ENCODE data around the gene SKA2.

The SKA2 gene

DNA sequence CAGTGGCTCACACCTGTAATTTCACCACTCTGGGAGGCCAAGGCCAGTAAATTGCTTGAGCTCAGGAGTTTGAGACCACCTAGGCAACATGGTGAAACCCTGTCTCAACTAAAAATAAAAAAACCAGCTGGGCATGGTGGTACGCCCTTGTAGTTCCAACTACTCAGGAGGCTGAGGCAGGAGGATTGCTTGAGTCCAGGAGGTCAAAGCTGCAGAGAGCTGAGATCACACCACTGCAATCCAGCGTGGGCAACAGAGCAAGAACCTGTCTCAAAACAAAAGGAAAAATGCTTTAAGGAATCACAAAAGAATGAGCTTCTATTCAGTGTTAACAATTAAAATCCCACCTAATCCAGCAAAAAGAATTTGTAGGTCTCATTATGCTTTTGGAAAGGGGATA, 6.5 kb upstream of the SKA2 start:
- Histone ChIP-seq H3K27ac (no peak overlapping the region), H3K36me3 (no peaks in the 10 kb centered on the region), H3K4me1 (ENCODE audit: control insufficient read depth in 1 of 2, insufficient read depth in 1 of 2, low read depth in 1 of 2, low read length in 1 of 2) (peaks cover 3% of the 10 kb centered on the region in 2 experiments), H3K4me3 (ENCODE audit: low read depth in 1 of 2, low read length in 1 of 2) (no peak overlapping the region), H3K9me3 (no peaks in the 10 kb centered on the region), H3K27me3 (no peaks in the 10 kb centered on the region)
- TF ChIP-seq, protein P1, sequence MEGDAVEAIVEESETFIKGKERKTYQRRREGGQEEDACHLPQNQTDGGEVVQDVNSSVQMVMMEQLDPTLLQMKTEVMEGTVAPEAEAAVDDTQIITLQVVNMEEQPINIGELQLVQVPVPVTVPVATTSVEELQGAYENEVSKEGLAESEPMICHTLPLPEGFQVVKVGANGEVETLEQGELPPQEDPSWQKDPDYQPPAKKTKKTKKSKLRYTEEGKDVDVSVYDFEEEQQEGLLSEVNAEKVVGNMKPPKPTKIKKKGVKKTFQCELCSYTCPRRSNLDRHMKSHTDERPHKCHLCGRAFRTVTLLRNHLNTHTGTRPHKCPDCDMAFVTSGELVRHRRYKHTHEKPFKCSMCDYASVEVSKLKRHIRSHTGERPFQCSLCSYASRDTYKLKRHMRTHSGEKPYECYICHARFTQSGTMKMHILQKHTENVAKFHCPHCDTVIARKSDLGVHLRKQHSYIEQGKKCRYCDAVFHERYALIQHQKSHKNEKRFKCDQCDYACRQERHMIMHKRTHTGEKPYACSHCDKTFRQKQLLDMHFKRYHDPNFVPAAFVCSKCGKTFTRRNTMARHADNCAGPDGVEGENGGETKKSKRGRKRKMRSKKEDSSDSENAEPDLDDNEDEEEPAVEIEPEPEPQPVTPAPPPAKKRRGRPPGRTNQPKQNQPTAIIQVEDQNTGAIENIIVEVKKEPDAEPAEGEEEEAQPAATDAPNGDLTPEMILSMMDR (IDR thresholded peaks at IDR 0.05), result no peak

DNA sequence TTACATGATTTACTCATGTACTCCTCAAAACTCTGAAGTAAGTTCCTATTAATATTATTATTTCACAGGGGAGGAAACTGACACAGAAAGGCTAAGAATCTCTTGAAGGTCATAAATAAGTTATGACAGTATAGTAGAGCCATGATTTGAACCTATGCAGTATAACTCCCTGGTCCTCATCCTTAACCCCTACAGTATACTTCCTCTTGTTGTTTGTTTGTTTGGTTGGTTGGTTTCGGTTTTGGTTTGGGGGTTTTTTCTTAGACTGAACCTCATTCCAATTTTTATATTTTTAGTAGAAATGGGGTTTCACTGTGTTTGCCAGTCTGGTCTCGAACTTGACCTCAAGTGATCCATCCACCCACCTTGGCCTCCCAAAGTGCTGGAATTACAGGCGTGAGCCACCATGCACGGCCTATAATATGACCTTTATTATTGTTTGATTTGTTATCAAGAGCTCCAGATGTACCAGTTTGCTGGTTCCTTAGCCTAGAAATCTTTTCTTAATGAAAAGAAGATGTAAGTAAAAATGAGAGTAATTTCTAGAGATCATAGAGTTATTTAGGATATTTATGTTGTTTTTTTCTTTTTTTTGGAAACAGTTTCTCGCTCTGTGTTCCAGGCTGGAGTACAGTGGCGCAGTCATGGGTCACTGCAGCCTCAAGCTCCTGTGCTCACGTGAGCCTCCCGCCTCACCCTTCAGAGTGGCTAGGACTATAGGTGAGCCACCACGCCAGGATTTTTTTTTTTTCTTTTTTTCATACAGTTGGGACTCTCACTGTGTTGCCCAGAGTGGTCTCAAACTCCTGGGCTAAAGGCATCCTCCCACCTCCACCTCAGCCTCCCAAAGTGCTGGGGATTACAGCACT, 5.4 kb upstream of the SKA2 start:
- Histone ChIP-seq H3K27ac (peak overlapping the region; percentile 32), H3K9me3 (no peaks in the 10 kb centered on the region), H3K4me1 (ENCODE audit: control insufficient read depth in 1 of 2, insufficient read depth in 1 of 2, low read depth in 1 of 2, low read length in 1 of 2) (peaks cover 10 to 13% of the 10 kb centered on the region in 2 experiments), H3K36me3 (no peaks in the 10 kb centered on the region), H3K4me3 (ENCODE audit: low read depth in 1 of 2, low read length in 1 of 2) (no peak overlapping the region), H3K27me3 (no peaks in the 10 kb centered on the region)
- TF ChIP-seq, protein P1 (IDR thresholded peaks at IDR 0.05), result no peak

DNA sequence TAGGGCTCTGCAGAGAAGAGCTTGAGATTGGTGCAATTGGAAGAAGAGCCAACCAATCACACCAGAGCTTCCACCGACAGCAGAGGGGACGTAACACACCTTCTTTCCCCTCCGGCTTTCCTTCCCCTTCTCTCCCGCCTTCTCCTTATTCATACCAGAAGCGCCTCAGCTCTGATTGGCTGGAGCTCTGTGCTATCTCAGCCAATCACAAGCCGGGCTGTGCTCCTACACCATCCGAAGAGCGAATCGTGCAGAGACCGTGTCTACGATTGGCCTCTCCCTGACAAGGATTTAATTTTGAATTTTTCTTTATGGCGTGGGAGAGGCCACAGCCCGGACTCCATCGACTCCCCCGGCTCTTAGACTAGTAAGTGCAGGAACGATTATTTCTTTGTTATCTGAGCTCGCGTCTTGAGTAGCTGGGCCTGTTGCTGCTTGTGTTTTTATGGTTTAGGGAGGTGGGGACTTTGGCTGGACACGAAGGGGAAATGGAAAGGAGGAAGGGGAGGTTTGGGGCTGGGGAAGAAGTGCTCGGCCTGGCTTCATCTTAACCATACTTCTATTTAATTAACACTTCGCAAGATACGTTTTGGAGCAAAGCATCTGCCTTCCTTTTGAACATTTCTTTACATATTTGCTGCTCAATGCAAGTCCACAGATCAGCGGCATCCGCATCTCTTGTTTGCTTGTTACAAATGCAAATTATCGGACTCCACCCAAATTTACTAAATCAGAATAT, 622 bp upstream of the SKA2 start, which contains the start of gene PRR11:
Gene PRR11 (plus strand): TSS at position 308 of the 739 bp plus-strand sequence. CDS start 14,007 bp downstream, outside the sequence.
- Histone ChIP-seq H3K36me3 (no peaks in the 10 kb centered on the region), H3K4me3 (ENCODE audit: low read depth in 1 of 2, low read length in 1 of 2) (peak within 1 kb of the TSS; percentile 92 to 98), H3K27ac (peak within 1 kb of the TSS; percentile 75), H3K4me1 (ENCODE audit: control insufficient read depth in 1 of 2, insufficient read depth in 1 of 2, low read depth in 1 of 2, low read length in 1 of 2) (peaks cover 20 to 26% of the 10 kb centered on the region in 2 experiments), H3K27me3 (no peaks in the 10 kb centered on the region), H3K9me3 (no peaks in the 10 kb centered on the region)
- TF ChIP-seq, protein P1 (IDR thresholded peaks at IDR 0.05), result no peak

DNA sequence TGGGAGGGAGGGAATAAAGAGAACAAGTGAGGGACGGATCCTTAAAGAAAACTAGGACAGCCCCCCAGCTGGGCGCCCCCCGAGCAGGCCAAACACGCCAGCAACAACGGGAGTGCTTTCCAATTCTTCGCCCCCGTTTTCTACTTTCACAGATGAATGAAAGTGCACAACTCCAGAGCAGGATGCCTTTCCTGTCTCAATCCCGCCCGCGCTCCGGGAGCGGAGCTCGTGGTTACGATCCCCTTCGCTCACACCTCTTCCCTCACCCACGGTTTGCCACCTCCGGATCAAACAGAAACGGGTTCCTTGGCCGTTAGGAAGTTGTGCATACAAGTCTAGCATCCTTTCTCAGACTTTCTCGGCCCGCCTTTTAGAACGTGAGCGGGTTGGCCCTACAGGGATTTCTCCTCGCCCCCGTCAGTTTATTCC, 680 bp downstream of the SKA2 start:
- peak overlapping the region; percentile 92 to 98 for H3K4me3 ChIP-seq (ENCODE audit: low read depth in 1 of 2, low read length in 1 of 2)
- no peaks in the 10 kb centered on the region for H3K9me3 ChIP-seq
- H3K4me1 ChIP-seq (ENCODE audit: control insufficient read depth in 1 of 2, insufficient read depth in 1 of 2, low read depth in 1 of 2, low read length in 1 of 2), result peaks cover 20 to 26% of the 10 kb centered on the region in 2 experiments
- no peaks in the 10 kb centered on the region for H3K36me3 ChIP-seq
- H3K27ac ChIP-seq, result peak overlapping the region; percentile 75
- TF ChIP-seq, protein P1 (IDR thresholded peaks at IDR 0.05), result no peak
- no peaks in the 10 kb centered on the region for H3K27me3 ChIP-seq

DNA sequence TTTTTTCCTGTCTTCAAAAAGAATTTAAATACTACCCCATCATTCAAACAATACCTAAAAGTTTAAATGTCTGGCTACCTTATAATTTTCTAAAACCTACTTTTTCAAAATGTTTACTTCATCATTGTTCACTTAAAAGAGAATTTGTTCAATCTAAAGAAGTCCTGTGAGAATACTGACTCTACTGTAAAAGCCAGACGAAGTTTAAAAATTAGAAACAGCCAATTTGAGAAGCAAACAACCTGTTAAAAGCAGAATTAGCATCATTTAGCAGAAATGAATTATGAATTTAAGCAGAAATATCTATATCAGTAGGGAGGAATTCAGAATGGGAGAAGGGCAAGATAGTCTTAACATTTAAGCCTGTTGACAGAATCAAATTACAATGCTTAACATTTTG, 2.1 kb downstream of the SKA2 start:
- no peak overlapping the region for H3K27ac ChIP-seq
- no peaks in the 10 kb centered on the region for H3K36me3 ChIP-seq
- TF ChIP-seq, protein P1 (IDR thresholded peaks at IDR 0.05), result no peak
- no peaks in the 10 kb centered on the region for H3K27me3 ChIP-seq
- H3K9me3 ChIP-seq, result no peaks in the 10 kb centered on the region
- H3K4me1 ChIP-seq (ENCODE audit: control insufficient read depth in 1 of 2, insufficient read depth in 1 of 2, low read depth in 1 of 2, low read length in 1 of 2), result peaks cover 20 to 26% of the 10 kb centered on the region in 2 experiments
- H3K4me3 ChIP-seq (ENCODE audit: low read depth in 1 of 2, low read length in 1 of 2), result no peak overlapping the region

Data from neutrophil (primary cell).